ENCODE data around the gene MEIS2.

- TF ChIP-seq POLR2A (IDR thresholded peaks at IDR 0.05; ENCODE audit: low read length) (no peak), GATA1 (IDR thresholded peaks at IDR 0.05; ENCODE audit: low read depth, low read length) (no peak)
Measured at GRCh38 chr15:36908991-36909390, 191.4 kb downstream of the MEIS2 start.
